ENCODE data around the gene OR2F1.

Gene OR2F1

GRCh38 chr7:143958781-143959180, 4.1 kb downstream of the OR2F1 start:
- DNase-seq: no peak

- DNase-seq: no peak
Measured at GRCh38 chr7:143960813-143961610, 6.4 kb downstream of the OR2F1 start.

- DNase-seq: no peak
Measured at GRCh38 chr7:143965280-143965679, 10.6 kb downstream of the OR2F1 start.

- DNase-seq: no peak
Measured at GRCh38 chr7:143967398-143967797, 12.8 kb downstream of the OR2F1 start.

- DNase-seq: peak; percentile 85
Measured at GRCh38 chr7:143973870-143974416, 19.3 kb downstream of the OR2F1 start.

GRCh38 chr7:143974459-143974858, 19.8 kb downstream of the OR2F1 start:
- DNase-seq: peak; percentile 13

GRCh38 chr7:143975617-143976016, 21.0 kb downstream of the OR2F1 start:
- DNase-seq: peak; percentile 61

- DNase-seq: no peak
Measured at GRCh38 chr7:143978585-143978984, 23.9 kb downstream of the OR2F1 start.

GRCh38 chr7:143979359-143979758, 24.7 kb downstream of the OR2F1 start:
- no peak for DNase-seq

GRCh38 chr7:143979998-143980397, 25.4 kb downstream of the OR2F1 start:
- peak; percentile 44 for DNase-seq

- DNase-seq: no peak
Measured at GRCh38 chr7:143980746-143981510, 26.3 kb downstream of the OR2F1 start.

- DNase-seq: no peak
Measured at GRCh38 chr7:143983960-143984359, 29.3 kb downstream of the OR2F1 start.

- peak; percentile 15 for DNase-seq
Measured at GRCh38 chr7:143987513-143987912, 32.9 kb downstream of the OR2F1 start.

- DNase-seq: peak; percentile 46
Measured at GRCh38 chr7:143988976-143989745, 34.5 kb downstream of the OR2F1 start.

GRCh38 chr7:143992670-143993069, 38.0 kb downstream of the OR2F1 start:
- no peak for DNase-seq

- no peak for DNase-seq
Measured at GRCh38 chr7:143993924-143994323, 39.3 kb downstream of the OR2F1 start.

- DNase-seq: no peak
Measured at GRCh38 chr7:144000020-144000419, 45.4 kb downstream of the OR2F1 start, which contains the start of gene OR6B1. Gene OR6B1, plus strand, starts transcription at chr7:144000320. Its CDS starts 3,677 bp downstream, at chr7:144003997.

GRCh38 chr7:144001543-144001942, 46.9 kb downstream of the OR2F1 start:
- DNase-seq: no peak

GRCh38 chr7:144004703-144005102, 50.1 kb downstream of the OR2F1 start:
- DNase-seq: no peak

- DNase-seq: no peak
Measured at GRCh38 chr7:144006029-144006691, 51.5 kb downstream of the OR2F1 start.

GRCh38 chr7:144006692-144007042, 52.0 kb downstream of the OR2F1 start:
- no peak for DNase-seq

- no peak for DNase-seq
Measured at GRCh38 chr7:144009361-144009760, 54.7 kb downstream of the OR2F1 start.

GRCh38 chr7:144010061-144010460, 55.4 kb downstream of the OR2F1 start:
- DNase-seq: peak; percentile 58

All from hematopoietic multipotent progenitor cell treated with erythropoietin and hydrocortisone succinate and interleukin-3 and kit ligand, for 4 days (in vitro differentiated cells).